ENCODE data around the gene SLC12A7. TPM values are rescaled to one million over a fixed set of nuclear protein-coding genes. Genes with fewer than 3 reads are reported as not detected.
"Not testable (repeated sequence)": the region's sequence is repeated elsewhere in the genome, so short reads cannot be mapped to it uniquely, and the experiment has no call there.

Gene SLC12A7
- 76.3 and 80.8 TPM in 2 replicates for total RNA-seq
- long read RNA-seq, partial matches to known transcripts, result 2 of 5 reads
- long read RNA-seq, other reads (novel, unspliced or antisense), result 3 of 5 reads

DNA sequence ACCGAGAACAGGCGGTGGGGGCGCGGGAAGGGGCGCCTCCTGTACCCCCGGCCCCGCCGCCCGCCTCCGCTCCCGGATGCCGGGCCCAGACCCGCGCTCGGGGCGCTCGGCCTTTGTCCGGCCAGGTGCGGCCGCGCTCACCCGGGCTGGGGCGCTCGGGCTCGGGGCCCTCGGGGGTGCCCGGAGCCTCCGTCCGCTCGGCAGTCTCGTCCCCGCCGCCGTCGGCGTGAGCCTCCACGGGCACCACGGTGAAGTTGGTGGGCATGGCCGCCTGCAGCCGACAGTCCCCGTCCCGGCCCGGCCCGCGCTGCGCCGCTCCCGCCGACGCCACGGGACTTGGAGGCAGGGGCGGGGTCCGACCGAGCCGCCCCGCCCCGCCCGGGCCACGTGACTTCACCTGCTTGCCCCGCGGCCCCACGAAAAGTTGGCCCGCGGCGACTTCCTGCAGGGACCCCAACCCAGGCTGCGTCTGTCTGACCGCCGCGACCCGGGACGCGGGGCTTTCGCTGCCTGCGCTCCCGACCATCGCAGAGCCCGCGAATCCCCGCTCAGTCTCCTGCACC, at the start of gene SLC12A7:
Gene SLC12A7, minus strand, starts transcription at position 337 of the 563 bp plus-strand sequence. Its CDS starts 72 bp downstream, at position 265.
- peaks cover 22% of the 10 kb centered on the region for H3K4me1 Mint-ChIP-seq (ENCODE audit: low read depth)
- H3K4me3 Mint-ChIP-seq (ENCODE audit: low read depth), result peak within 1 kb of the TSS; percentile 78
- H3K27me3 Mint-ChIP-seq, result peaks cover 11% of the 10 kb centered on the region
- peak within 1 kb of the TSS; percentile 67 for H3K27ac Mint-ChIP-seq
- peak; percentile 66 for DNase-seq (ENCODE audit: low spot score, unreplicated experiment)
- H3K36me3 Mint-ChIP-seq (ENCODE audit: insufficient read depth), result peaks cover 1% of the 10 kb centered on the region
- TF ChIP-seq, protein P1, sequence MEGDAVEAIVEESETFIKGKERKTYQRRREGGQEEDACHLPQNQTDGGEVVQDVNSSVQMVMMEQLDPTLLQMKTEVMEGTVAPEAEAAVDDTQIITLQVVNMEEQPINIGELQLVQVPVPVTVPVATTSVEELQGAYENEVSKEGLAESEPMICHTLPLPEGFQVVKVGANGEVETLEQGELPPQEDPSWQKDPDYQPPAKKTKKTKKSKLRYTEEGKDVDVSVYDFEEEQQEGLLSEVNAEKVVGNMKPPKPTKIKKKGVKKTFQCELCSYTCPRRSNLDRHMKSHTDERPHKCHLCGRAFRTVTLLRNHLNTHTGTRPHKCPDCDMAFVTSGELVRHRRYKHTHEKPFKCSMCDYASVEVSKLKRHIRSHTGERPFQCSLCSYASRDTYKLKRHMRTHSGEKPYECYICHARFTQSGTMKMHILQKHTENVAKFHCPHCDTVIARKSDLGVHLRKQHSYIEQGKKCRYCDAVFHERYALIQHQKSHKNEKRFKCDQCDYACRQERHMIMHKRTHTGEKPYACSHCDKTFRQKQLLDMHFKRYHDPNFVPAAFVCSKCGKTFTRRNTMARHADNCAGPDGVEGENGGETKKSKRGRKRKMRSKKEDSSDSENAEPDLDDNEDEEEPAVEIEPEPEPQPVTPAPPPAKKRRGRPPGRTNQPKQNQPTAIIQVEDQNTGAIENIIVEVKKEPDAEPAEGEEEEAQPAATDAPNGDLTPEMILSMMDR (IDR thresholded peaks at IDR 0.05; ENCODE audit: unreplicated experiment), result no peak
- H3K9me3 Mint-ChIP-seq (ENCODE audit: low read depth), result no peaks in the 10 kb centered on the region

DNA sequence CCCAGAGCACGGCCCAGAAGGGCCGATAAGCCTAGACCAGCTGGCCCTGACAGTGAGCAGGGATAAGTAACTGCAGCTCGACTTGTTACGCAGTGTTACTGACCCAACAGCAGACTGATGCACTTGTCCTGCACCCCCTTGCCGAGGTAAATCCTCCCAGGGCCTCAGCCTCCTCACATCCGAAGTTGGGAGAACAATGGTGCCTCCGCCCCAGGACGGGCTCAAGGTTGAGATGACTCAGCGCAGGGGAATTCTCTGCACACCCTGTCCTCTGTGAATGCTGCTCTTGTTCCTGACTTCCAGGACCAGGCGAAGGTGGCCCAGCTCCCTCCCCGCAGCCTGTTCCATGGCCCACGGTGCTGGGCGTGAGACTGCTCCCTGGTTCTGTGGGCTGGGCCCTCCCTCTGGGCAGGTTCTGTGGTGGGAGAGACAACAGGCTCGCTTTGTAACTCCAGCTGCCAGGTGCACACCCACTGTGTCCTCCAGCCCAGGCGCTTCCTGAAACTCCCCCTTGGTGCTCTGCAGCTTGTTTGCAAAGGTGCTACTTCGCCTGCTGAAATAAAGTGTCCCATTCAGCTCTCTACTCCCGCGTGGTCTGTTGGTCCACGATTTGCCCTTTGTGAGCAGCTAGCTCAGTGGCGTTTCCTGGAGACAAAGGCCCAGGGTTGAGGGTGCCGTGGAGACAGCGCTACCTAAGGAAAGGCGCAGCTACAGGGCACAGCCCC, 49.4 kb upstream of the SLC12A7 start:
- H3K4me3 Mint-ChIP-seq (ENCODE audit: low read depth), result no peak overlapping the region

DNA sequence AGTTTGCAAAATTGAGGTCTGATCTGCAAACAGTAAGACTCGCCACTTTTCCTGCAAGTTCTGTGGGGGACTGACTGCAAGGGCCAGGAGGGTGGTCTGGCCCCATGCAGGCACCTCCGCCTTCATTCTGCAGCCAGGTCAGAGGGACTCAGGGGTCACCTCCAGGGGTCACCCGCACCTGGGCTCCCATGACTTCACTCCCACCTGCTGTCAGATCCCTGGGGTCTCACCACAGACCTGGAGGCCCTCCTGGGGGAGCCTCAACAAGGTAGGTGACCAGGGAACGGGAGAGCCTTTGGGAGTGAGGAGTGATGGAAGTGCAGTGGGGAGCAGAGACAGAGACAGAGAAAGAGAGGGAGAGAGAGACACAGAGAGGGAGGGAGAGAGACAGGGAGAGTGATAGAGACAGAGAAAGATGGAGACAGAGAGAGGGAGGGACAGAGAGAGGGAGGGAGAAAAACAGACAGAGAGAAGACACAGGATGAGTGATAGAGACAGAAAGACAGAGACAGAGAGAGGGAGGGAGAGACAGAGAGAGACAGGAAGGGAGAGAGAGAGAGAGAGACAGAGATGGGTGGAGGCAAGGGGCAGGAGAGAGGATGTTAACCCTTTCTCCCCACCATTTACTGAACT, 48.0 kb upstream of the SLC12A7 start:
- H3K27me3 Mint-ChIP-seq, result peaks cover 41% of the 10 kb centered on the region
- H3K27ac Mint-ChIP-seq, result no peak overlapping the region
- no peaks in the 10 kb centered on the region for H3K9me3 Mint-ChIP-seq (ENCODE audit: low read depth)
- TF ChIP-seq, protein P1 (IDR thresholded peaks at IDR 0.05; ENCODE audit: unreplicated experiment), result no peak
- no peaks in the 10 kb centered on the region for H3K36me3 Mint-ChIP-seq (ENCODE audit: insufficient read depth)
- peaks cover 15% of the 10 kb centered on the region for H3K4me1 Mint-ChIP-seq (ENCODE audit: low read depth)
- DNase-seq (ENCODE audit: low spot score, unreplicated experiment), result no peak
- no peak overlapping the region for H3K4me3 Mint-ChIP-seq (ENCODE audit: low read depth)

More for the DNA sequence above, 49.4 kb upstream of the SLC12A7 start:
- peak overlapping the region; percentile 45 for H3K27ac Mint-ChIP-seq
- H3K4me1 Mint-ChIP-seq (ENCODE audit: low read depth), result peaks cover 16% of the 10 kb centered on the region
- DNase-seq (ENCODE audit: low spot score, unreplicated experiment), result no peak
- H3K36me3 Mint-ChIP-seq (ENCODE audit: insufficient read depth), result no peaks in the 10 kb centered on the region
- peaks cover 41% of the 10 kb centered on the region for H3K27me3 Mint-ChIP-seq
- no peaks in the 10 kb centered on the region for H3K9me3 Mint-ChIP-seq (ENCODE audit: low read depth)
- TF ChIP-seq, protein P1 (IDR thresholded peaks at IDR 0.05; ENCODE audit: unreplicated experiment), result no peak

DNA sequence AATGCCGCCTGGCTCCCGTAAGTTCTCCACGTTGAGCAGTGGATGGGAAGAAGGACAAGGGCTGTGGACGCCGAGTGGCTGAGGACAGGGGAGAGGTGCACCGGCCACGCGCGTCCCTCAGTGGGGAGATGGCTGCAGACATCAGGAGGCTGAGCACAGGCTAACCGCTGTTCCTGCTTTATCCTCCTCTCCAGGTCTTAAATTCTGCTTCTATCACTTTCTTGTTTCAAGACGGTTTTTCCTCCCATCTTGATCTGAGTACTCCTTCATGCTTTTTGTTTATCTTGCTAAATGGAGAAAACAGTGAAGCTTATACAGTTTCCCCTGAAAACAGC, 47.4 kb upstream of the SLC12A7 start:
- Mint-ChIP-seq H3K27me3 (peaks cover 44% of the 10 kb centered on the region), H3K4me1 (ENCODE audit: low read depth) (peaks cover 14% of the 10 kb centered on the region), H3K4me3 (ENCODE audit: low read depth) (no peak overlapping the region), H3K36me3 (ENCODE audit: insufficient read depth) (no peaks in the 10 kb centered on the region), H3K27ac (peak overlapping the region; percentile 53), H3K9me3 (ENCODE audit: low read depth) (no peaks in the 10 kb centered on the region)
- DNase-seq (ENCODE audit: low spot score, unreplicated experiment), result no peak
- TF ChIP-seq, protein P1 (IDR thresholded peaks at IDR 0.05; ENCODE audit: unreplicated experiment), result no peak

DNA sequence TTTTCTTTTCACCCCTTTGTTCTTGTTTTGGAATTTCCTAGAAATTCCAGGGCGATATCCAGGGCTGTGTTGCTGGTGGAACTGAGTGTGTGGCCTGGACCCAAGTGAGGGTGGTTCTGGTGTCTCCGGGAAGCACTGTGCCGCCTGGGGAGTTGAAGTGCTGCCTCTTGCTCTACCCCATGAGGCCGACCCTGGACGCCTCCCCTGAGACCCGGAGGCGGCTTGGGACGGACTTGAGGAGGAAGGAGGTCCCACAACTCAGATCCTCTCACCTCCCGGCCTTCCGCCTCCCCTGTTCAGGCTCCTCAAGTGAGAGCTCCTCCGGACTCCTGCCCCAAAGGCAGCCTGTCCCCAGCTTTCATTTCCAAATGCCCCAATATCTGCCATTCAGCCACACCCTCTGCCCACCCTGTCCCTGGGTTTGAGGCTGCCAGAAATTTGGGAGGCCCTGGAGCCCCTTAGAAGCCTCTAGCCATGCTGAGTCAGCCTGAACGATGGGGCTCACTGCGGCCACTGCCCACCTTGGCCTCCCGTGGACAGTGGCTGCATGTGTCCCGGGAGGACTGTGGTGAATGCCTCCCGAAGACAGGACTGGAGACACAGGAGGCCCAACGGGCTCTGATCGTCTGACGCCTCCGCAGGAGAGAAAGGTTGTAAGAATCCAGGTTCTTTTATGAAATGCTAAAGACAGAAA, 46.9 kb upstream of the SLC12A7 start:
- Mint-ChIP-seq H3K36me3 (ENCODE audit: insufficient read depth) (no peaks in the 10 kb centered on the region), H3K4me3 (ENCODE audit: low read depth) (no peak overlapping the region), H3K4me1 (ENCODE audit: low read depth) (peaks cover 14% of the 10 kb centered on the region), H3K9me3 (ENCODE audit: low read depth) (no peaks in the 10 kb centered on the region), H3K27ac (peak overlapping the region; percentile 53), H3K27me3 (peaks cover 49% of the 10 kb centered on the region)
- TF ChIP-seq, protein P1 (IDR thresholded peaks at IDR 0.05; ENCODE audit: unreplicated experiment), result no peak
- no peak for DNase-seq (ENCODE audit: low spot score, unreplicated experiment)

DNA sequence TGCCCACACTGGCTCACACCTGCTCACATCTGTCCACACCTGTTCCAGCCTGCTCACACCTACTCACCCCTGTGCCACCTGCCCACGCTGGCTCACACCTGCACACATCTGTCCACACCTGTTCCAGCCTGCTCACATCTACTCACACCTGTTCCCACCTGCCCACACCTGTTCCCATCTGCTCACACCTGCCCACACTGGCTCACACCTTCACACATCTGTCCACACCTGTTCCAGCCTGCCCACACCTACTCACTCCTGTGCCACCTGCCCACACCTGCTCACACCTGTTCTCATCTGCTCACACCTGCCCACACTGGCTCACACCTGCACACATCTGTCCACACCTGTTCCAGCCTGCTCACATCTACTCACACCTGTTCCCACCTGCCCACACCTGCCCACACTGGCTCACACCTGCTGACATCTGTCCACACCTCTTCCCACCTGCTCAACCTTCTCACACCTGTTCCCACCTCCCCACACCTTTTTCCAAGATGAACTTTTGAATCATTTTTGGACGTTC, 45.7 kb upstream of the SLC12A7 start:
- H3K36me3 Mint-ChIP-seq (ENCODE audit: insufficient read depth); H3K27ac Mint-ChIP-seq; H3K9me3 Mint-ChIP-seq (ENCODE audit: low read depth); H3K4me3 Mint-ChIP-seq (ENCODE audit: low read depth); DNase-seq (ENCODE audit: low spot score, unreplicated experiment): not testable (repeated sequence)
- Mint-ChIP-seq H3K27me3 (peaks cover 55% of the 10 kb centered on the region), H3K4me1 (ENCODE audit: low read depth) (peaks cover 14% of the 10 kb centered on the region)
